Measurements from ENCODE around the gene CFL1.

CFL1 gene

DNA sequence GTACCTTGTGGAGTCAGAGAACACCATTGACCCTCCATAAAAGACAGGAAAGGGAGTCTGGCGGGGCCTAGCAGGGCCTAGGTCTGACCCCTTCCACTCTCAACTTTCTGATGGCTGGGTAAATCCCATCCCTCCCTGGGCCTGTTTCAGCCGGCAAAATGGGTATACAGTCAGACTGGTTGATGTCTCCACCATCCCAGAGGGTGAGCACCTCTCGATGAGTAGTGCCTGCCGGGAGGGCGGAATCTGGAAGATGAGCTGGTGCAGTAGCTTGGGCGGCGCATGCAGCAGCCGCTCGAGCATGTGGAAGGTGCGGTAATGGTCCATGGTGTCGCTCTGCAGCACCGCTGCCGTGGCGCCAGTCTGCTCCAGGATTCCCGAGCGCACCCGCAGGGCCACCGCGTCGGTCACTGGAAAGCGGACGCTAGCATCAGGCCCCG, 29.8 kb upstream of the CFL1 start:
- no peak for DNase-seq (ENCODE audit: low spot score)

GRCh38 chr11:65886826-65887722, 29.1 kb upstream of the CFL1 start:
- no peak for DNase-seq (ENCODE audit: low spot score)

DNA sequence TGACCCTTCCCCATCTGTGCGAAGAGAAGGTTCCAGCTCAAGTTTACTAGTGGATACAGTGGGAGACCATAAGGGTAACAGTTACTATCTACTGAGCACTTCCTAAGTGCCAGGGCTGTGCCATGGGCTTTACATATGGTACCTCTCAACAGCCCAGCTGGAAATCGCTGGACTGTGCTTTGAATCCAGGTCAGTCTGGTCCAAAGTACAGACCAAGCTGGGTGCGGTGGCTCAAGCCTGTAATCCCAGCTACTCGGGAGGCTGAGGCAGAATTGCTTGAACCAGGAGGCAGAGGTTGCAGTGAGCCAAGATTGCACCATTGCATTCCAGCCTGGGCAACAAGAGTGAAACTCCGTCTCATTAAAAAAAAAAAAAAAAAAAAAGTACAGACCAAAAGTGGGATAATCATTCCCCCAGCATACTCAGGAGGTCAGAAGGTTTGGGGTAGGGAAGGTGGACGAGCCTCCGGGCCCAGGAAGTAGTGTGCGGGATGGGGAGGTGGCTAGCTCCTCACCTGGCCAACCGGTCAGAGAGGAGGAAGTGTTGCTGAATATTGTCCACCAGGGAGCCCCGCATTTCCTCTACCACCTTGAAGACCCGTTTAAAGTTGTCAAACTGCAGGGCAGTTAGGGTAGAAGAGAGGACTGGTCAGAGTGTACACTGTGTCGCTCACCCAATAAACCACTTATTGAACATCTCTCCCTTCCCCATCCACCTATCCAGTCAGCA, 28.0 kb upstream of the CFL1 start:
- no peak for DNase-seq (ENCODE audit: low spot score)

DNA sequence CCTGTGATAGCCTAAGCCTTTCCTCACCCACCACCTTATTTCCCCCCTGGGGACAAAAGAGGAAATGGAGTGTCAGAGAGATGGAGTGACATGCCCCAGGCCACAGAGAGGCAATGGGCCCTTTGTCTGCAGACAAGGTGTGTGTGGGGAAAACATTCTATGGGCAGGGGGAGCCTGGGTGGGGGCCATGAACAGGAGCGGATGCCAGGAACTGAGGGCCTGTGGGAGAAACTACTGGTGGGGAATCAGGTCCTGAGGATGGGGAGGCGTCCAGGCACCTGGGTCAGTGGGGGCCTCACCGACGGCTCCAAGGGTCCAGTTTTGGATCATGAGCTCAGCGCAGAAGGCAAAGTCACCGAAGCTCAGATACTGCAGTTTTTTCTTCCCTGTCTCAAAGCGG, 27.3 kb upstream of the CFL1 start:
- DNase-seq (ENCODE audit: low spot score), result no peak

DNA sequence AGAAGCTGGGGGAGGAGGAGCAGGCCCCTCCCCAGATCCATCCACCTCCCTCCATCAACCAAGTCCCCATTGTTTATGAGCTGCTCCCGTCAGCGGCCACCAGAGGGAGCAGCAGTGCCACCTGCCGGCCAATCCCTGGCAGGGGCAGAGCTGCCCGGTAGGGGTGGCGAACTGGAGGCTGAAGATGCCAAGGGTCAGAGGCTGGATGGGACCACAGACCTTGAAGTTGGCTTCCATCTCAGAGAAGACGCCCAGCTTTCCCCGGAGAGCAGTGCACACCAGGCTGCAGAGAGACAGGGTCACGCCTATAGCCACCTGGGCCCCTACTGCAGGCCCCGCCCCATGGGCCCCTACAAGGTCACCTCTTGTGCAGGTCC, 26.7 kb upstream of the CFL1 start:
- peak; percentile 82 for DNase-seq (ENCODE audit: low spot score)

- no peak for DNase-seq (ENCODE audit: low spot score)
Observed at GRCh38 chr11:65883786-65884715, 26.1 kb upstream of the CFL1 start.

- no peak for DNase-seq (ENCODE audit: low spot score)
Observed at GRCh38 chr11:65883058-65883761, 25.2 kb upstream of the CFL1 start.

GRCh38 chr11:65882120-65883057, 24.4 kb upstream of the CFL1 start:
- no peak for DNase-seq (ENCODE audit: low spot score)

- DNase-seq (ENCODE audit: low spot score), result no peak
Observed at GRCh38 chr11:65880844-65881421, 23.0 kb upstream of the CFL1 start.

GRCh38 chr11:65880027-65880426, 22.0 kb upstream of the CFL1 start:
- no peak for DNase-seq (ENCODE audit: low spot score)

- DNase-seq (ENCODE audit: low spot score), result no peak
Observed at GRCh38 chr11:65879617-65880016, 21.6 kb upstream of the CFL1 start, which contains the start of gene CTSW. CTSW (plus strand) TSS chr11:65879837; CDS start chr11:65879855, 18 bp downstream.

DNA sequence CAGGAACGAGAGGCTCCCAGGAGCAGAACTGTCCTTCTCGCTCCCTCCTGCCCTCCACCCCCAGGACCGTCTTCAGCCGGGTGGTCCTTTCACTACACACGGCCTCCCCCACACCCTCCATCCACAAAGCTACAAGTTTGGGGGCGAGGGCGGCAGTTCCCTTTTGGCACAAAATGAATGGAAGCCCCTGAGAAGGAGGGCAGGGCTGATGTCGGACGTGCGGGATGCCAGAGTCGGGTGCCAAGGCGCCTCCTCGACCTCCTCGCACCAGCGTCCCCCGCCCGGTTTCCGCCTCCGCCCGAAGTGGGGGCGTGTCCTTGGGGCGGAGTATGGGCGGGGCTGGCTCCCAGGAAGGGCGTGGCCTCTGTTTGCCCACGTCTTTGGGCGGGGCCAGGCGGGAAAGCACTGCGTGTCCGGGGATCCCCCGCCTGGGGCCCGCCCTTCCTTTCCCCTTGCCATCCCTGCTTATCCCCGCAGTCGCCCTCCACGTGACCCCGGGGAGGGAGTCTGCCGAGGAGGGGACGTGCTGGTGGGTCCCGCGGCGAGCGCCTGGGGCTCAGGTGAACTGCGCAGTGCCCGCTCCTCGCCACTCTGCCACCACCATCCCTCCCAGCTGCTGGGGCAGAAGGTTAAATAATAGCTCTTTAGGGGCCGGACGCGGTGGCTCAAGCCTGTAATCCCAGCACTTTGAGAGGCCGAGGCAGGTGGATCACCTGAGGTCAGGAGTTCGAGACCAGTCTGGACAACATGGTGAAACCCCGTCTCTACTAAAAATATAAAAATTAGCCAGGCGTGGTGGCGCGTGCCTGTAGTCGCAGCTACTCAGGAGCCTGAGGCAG, 15.6 kb upstream of the CFL1 start:
- DNase-seq (ENCODE audit: low spot score), result peak; percentile 92

DNA sequence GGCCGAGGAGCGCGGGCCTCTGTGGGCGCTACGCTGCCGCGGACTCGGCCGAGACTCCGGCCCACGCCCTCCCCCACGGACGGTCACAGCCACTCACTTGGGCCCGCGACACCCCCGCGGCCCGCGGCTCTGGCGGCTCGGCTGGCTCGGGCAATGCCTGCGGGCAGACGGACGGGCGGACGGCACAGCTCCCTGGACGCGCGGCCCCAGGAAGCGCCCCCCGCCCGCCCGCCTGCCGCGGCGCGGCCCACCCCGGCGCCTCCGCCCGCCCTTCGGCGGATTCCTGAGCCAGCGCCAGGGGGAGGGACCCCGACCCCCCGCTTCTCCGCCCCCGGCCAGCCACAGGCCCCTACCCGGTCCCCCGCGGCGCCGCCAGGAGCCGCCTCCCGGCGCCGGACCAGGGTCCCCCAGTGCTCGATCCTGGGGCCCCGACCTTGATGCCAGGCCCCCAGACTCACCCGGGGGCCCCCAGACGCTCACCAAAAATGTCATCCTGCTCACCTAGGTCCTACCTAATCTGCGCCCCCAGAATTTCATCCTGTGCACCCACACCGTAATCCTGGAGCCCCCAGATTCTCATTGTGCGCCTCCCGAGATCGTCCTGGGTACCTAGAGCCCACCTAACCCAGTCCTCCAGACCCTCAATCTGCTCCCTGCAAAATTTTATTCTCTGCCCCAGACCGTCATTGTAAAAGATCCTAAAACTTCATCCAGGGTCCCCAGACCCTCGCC, 14.8 kb upstream of the CFL1 start, which contains the start of gene EFEMP2:
EFEMP2 (minus strand) TSS at position 215 of the 732 bp plus-strand sequence. CDS start 446 bp downstream, outside the sequence.
- no peak for DNase-seq (ENCODE audit: low spot score)

- no peak for DNase-seq (ENCODE audit: low spot score)
Observed at GRCh38 chr11:65871811-65872548, 14.0 kb upstream of the CFL1 start.

- DNase-seq (ENCODE audit: low spot score), result no peak
Observed at GRCh38 chr11:65870706-65871681, 13.0 kb upstream of the CFL1 start.

- DNase-seq (ENCODE audit: low spot score), result no peak
Observed at GRCh38 chr11:65870307-65870658, 12.3 kb upstream of the CFL1 start.
